CD4-positive, alpha-beta T cell treated with Interleukin-12 subunit alpha and Interleukin-12 subunit beta, for 1 hour (primary cell): ENCODE results near the gene DTNB.
"Not testable (repeated sequence)": the region's sequence is repeated elsewhere in the genome, so short reads cannot be mapped to it uniquely, and the experiment has no call there.

Experiments
- DNase-seq: peaks from one replicate; pipeline ENCODE4 v3.0.0-alpha.2; 2020

DTNB gene

DNA sequence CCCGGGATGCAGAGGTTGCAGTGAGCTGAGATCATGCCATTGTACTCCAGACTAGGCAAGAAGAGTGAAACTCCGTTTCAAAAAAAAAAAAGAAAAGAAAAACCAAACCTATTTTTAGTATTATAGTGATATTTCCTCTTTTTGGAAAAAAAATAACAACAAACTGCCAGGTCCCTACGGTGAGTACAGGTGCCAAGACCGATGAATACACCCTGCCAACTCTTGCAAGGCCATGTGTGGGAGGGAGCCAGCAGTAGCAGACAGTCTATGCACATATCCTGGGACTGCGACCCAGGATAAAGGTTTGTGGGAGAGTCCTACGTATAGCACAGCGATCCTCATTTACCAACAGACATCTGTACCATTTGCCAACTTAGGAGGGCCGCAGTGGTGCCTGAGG lies 262.1 kb downstream of the DTNB start:
- DNase-seq, result no peak

DNA sequence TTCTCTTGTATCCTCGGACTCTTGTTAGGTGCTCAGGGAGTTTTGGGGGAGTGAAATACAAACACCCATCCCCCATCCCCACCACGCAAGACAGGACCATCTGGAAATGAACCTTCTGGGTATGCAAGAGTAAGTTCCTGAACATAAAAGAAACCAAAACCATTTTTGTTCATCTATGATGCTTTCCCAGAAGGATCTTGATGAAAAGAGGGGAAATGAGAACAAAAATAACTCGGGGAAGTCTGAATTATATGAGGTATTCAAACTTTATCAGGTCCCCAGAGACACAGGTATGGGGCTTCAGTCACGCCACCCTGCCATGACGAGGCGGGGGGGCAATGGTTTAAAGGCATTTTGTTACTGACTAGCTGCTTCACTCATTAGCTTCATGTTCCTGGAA lies 263.0 kb downstream of the DTNB start:
- DNase-seq, result no peak

DNA sequence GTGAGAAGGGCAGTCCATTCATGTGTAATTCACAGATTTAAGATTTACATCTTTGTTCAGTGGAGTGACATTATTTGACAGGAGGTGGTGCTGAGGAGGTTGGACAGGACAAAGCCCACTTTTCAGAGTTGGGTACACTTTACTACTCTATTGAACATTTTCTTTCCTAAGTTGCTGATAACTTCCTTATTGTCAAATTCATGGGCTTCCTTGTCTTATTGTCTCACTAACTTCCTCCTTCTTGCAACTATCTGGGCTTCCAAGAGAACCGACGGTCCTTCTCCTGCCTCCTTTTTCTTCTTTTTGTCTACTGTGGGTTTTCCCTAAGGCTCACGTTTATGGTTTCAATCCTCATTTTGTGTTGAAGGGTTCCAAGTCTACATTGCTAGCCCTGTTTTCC lies 263.9 kb downstream of the DTNB start:
- DNase-seq, result no peak

DNA sequence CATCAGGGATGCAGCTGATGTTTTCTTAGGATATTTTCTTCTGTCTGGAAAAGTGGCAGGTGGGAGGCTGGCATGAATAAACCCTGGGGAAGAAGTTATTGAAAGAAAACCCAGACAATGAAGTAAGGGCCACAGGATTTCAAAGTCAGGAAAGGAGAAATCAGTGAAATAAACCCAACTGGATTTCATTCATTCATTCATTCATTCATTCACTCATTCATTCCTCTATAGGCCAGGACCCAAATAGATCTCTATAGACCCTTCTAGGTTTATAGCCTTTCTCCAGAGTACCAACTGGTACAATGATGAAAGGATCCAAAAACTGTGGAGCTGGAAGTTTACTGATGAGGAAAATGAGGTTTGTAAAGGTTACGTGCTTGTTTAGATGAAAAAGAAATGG lies 264.3 kb downstream of the DTNB start:
- no peak for DNase-seq

DNA sequence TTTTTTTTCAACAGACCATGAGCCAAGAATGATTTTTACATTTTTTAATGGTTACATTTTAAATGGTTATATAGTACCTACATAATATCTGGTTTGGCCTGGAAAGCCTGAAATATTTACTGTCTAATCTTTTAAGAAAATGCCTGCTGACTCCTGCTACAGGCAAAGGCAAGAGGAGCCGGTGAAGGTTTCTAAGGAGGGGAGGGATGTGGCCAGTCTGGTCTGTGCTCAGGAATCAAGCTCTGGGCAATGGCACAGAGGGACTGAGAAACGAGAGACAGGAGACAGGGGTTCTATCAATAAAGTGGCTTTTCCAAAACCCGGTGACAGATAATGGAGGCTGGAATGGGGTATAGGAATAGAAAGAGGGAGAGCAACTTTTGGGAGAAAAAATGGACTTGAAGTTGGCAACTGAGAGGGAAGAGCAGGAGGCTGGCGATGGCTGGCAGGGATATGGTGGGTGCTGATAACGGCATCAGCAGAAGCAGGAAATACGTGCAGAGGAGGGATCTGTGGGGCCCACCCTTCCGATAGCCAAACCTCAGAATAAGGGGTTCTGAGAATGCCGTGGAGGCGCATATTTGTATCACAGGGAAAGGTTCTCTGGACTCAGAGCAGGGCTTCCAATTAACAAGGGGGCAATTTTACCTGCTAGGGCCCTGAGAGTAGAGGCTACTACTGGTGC lies 267.6 kb downstream of the DTNB start:
- DNase-seq, result no peak

DNA sequence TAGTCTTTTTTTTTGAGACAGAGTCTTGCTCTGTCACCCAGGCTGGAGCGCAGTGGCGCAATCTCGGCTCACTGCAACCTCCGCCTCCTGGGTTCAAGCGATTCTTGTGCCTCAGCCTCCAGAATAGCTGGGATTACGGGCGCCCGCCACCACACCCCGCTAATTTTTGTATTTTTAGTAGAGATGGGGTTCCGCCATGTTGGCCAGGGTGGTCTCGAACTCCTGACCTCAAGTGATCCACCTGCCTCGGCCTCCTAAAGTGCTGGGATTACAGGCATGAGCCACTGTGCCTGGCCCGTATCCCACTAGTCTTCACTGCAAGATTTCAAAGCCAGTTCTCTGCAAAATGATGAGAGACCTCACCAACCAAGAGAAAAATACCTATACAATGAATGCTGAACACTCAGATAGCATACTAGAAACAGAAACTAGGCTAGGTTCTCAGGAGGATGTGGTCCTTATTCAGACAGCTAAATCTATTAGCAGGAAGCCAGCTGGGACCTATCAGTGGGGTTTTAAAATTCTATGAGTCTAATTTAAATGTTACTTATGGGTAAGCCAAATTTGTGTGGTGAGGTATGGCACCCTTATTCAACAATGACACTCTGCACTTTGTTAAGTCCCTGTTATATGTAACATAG lies 270.1 kb downstream of the DTNB start:
- not testable (repeated sequence) for DNase-seq

DNA sequence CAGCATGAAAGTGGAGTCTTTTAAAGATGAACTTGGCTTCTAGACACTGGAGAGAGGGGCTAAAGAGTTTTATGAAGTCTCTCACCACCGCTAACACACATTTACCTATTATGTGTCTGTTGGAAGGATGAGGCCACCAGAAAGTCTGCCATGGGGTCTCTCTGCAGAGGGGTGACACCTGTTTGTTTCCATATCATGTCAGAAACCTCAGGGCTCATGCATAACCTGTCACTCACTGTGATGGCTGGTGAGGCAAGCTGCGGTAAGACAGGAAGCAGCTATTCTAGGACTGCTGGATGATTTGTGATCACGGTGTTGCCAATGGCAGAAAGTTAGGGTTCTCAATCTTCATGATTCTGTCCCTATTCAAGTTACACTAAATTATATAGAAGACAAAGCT lies 270.9 kb downstream of the DTNB start:
- DNase-seq, result no peak

DNA sequence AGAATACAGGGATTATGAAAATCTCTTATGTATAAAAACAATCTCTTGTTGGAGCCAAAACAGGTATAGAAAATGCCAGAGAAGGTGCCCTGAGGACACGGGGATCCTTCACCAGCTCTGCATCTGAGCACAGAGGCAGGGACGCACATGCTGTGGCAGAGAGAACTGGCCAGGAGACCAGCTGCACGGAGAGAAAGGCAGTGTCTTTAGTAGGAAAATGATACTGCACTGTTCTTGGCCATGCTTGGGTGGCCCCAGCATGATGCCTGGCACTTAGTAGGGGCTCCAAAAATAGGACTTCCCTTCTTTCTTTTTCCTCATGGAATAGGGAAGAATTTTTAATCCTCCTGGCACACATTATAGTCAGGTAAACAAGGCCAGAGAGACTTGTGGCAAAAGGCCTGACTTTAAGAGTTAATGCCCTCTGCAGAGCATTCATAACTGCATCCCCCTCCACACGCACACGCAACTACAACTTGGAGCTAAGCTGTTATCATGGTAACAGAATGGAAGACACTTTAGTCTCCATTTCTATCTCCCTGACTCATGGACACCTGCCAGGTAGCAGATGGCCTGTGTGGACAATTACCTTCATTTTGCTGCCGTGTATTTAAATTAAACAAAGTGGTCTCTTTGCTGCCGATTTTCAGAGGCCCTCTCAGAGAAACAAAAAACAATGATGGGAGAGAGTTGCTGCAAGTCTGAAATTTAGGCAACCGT lies 271.9 kb downstream of the DTNB start:
- DNase-seq, result no peak

DNA sequence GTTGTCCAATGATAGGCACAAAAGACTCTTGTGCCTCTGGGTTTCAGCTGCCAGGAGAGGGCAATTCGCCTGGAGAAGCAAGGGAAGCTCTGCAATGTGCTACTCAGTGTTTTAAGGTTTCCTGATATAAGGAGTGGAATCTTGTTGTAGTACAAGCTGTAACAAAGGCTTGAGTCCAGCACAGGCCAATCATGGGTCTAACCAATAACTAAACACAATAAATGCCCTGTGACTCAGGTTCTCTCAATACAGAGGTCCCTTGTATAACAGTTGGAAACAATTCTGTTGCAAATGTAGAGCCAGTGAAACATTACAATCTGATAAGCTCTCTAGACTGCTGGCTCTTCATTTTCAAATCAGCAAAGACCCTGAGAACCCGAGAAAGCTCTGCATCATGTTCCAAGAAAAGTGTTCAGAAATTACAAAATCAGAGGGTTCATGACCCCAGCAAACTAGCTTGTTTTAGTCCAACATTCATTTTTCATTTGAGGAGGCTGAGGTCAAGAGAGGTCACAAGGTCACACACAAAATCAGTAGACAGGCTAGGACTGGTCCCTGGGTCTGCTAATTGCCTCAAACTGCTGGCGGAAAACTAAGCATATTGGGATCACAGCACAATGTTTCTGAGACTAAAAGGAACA lies 272.7 kb downstream of the DTNB start:
- no peak for DNase-seq

DNA sequence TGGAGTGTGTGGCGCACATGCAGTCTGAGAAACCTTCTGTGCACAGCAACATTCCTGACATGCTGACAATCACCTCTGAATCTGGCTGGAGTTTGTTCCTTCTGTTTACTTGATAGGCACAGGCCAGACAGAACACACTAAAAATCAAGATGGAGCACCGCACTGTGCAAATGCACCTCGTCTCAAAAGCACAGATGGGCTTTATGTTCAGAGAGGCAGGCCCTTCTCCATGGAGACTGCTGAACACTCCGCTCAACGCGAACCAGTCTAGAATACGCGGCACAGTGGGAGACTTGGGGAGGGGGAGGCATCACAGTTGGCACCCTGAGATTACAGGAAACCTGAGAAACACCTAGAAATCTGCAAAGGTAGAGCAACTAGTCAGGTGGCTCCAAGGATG lies 273.2 kb downstream of the DTNB start:
- no peak for DNase-seq

DNA sequence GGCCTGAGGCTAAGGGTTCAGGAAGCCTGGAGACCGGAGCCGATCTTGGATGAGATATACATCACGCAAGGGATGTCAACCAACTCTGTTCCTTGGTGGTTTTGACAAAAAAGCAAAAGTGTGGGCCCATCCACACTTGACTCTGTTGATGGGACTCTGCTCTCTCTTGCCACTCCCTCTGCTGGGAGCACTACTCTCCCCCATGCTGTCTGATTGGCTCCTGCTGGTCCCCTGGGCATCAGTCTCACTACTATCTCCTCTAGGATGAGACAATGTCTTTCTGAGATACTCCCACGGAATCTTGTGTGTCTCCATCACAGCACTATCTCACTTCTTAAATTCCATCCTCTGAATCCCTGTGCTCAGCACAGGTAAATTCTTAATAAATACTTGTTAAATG lies 274.8 kb downstream of the DTNB start:
- no peak for DNase-seq

DNA sequence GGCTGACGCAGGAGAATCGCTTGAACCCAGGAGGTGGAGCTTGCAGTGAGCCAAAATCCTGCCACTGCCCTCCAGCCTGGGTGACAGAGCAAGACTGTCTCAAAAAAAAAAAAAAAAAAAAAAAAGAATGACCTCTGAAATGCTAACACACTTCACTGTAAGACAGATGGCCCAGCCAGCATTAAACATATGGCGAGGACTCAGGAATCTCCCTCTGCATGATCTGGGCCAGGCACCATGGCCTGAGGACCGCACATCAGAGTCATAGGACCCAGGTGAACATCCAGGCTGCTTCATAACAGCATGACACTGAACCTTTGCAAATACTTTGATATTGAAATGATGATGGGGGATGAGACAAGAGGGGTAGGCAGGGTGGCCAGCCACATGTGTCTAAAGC lies 275.6 kb downstream of the DTNB start:
- no peak for DNase-seq

DNA sequence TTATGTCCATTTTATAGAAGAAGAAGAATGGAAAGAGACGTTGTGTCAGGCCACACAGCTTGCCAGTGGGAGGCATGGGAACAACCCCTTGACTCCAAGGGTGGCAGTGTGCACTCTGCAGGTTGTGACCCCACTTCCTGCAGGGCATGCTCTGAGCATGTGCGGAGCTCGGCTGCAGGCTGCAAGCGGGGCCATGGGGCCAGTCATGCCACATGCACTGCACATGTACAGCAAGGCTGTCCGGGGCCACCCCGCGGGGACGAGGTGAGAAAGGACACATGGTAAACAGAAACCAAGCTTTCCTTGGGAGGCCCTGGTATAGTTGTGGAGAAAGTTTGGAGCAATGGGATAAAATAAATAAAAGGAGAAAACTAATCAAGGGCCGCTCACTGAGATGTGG lies 284.2 kb downstream of the DTNB start:
- DNase-seq, result no peak

DNA sequence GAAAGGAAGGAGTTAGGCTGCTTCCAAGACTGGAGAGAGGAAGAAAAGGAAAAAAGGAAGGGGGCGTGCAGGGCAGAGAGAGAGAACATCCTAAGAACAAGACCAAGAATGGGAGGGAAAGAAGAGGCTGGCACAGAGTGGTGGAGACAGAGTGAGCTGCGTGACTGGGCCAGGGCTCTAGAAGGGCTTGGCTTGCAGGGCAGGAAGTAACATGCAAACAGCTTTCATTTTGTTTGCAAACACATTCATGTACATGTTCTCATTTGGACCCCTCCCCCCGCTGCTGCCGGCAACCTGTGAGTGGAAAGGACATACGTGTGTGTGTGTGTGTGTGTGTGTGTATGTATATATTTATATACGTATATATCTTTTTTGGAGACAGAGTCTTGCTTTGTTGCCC lies 284.9 kb downstream of the DTNB start:
- DNase-seq, result no peak

DNA sequence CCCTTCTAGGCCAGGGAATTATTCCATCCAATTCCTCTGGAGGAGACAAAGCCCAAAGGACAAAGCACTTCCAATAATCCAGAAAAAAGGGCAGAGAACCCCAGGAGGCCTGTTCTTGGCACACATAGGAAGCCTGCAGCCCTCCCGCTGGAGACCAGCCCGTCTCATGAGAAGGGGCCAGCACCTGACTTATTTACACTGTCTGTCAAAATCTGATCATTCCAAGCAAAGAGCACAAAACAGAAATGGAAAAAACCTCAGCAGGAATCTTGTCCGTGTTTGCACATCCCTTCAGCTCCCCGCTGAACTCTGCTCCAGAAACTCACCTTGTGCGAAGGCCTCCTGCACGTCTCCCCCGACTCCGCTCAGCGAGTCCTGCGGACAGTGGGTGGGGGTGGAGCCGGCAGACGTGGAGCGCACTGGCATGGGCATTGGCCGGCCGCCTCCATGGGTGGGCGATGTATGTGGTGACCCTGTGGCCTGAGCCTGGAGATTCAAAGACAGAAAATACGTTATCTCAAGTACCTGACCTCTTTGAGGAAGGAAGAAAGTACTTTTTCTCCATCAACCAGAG lies 285.4 kb downstream of the DTNB start:
- no peak for DNase-seq

DNA sequence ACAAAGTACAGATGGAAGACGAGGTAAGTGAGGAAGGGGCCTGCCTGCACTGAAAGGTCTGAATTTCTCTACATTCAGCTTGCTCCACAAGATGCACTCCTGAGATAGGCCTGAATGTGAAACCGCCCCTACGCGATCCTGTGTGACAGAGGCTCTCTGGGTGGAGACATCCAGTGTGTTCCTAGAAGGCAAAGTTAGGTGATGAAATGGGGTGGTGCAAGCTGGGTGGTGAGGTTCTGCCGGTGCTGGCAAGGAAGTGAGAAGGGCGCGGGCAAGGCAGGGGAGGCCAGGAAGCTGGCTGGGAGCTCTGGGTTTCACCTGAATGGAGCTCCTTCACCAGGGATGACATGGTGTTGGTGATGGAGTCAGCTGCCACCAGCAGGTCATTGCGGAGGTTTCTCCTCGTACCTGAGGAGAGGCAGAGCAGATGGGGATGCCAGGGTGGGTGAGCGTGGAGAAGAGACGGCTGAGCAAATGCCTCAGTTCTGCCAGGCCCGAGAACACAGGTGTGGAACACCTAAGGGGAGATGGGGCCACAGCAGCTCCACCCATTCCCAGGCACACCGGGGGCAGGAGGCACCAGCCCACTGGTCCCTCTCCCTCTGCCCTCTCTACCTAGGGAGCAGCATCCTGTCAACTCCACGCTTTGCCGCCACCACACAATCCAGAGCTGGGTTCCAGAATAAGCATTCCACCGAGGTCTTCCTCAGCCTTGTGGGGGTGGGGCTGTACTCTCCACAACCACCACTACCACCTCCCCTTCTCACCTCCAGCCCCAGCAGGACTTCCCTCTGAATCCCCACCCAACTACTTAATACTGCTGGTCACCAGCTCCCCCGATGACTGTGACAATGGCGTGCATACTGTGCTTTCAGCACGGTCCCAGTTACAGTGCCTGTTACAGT lies 286.2 kb downstream of the DTNB start:
- no peak for DNase-seq

DNA sequence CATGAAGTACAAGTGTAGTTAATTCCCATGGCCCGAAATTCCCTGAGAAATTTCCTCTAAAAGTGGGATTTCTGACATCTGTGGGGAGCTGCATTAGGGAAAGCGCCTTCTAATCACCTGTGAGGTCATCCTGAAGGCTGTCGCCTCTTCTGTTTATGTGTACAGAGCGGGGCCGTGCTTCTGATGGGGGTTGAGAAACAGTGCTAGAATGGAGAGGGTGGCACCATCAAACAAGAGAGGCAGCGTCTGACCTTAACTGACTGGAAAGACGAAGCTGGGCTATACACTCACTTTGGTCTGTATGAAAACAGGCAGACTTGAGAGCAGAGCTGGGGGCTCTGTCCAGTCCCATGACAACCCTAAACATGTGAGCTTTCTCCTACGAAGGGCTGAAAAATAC lies 287.5 kb downstream of the DTNB start:
- DNase-seq, result no peak

DNA sequence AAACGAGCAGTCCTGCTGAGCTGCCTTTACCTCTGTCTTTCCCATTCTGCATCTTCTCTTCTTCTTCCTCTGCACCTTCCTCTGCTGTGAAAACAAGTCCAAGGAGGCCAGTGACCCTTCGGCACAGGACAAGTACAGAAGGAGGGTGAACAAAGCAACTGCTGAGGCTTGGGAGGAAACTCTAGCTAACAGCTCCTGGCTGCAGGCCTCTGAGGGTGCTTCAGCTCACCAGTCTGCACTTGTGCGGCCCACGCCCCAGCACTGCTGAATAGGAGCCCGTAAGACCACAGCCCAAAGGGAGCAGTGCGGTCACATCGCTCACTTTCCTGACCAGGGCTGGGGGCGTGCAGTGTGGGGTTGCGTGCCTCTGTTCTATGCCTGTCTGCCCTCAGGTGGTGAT lies 289.6 kb downstream of the DTNB start:
- DNase-seq, result no peak

DNA sequence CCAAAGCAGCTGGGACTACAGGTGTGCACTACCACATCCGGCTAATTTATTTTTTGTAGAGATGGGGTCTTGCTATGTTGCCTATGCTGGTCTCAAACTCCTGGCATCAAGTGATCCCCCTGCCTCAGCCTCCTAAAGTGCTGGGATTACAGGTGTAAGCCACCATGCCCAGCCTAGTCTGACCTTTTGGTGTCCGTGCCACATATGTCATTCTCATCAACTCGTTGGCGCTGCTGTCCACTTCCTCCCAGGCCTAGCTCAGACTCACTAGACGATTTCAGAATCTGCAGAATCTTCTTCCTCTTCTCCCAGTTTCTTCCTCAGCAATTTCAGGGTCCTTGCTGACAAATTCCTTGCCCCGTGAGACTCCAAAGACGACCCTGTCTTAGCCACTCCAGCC lies 291.9 kb downstream of the DTNB start:
- no peak for DNase-seq

DNA sequence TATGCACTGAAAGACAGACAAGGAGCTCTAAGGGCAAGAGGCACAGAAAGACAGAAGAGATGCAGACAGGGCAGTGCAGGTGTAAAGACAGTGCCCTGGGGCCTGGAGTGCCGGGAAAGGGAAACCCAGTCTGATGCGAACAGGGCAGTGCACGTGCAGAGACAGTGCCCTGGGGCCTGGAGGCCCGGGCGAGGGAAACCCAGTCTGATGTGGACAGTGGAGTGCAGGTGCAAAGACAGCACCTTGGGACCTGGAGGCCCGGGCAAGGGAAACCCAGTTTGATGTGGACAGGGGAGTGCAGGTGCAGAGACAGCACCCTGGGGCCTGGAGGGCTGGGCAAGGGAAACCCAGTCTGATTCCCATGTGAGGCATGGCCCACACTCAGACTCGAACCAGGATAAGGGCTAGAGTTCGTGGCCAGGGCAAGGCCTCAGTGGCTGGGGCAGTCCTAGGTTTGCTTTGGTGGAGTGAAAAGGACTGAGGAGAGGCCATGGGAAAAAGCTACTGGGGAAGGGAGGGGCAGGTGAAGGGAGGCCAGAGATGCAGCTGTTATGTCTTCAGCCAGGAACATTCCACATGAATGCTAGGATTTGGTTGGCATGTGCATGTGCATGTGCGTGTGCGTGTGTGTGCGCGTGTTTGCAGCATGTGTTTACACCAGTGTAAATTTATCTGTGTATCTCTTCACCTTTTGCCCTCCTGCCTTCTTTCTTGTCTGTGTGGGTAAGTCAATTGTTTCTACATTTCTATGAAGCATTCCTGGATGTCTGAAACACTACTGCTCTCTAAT lies 292.6 kb downstream of the DTNB start:
- no peak for DNase-seq

DNA sequence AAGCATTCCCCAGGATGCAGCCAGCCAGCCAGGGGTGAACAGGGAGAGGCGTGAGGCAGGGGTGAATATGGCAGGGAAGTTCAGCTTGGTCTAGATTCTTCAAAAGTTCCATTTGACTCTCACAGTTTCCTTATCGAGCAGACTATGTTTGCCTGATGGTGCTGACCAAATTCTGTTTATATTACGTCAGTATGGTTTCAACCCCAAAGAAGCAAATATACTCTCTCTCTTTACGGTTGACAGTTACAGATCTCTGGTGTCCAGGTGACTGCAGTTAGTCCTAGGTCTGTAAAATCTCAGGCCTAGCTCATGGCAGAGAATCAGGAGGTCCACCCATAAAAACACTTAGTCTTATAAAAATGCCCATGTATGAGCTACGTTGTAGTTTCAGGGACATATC lies 293.4 kb downstream of the DTNB start:
- DNase-seq, result no peak

DNA sequence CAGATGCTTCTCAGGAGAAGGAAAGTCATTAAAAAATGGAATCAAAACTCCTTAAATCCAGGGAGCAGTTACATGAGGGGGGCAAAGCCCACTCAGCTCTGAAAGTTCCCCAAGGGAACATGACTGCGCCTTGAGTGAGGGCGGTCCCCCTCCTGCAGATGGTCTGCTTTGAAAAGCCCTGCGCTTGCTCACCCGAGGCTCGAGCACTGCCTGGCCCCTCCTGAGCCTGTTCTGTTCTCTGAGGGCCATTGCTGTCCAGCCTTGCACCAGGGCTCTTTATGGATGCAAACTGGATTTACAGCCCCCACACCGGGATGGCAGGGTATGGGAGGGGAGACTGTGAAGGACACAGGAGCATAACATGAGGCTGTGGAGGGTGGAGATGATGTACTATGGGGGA lies 293.8 kb downstream of the DTNB start:
- DNase-seq, result no peak
